Activated naive CD8-positive, alpha-beta T cell treated with anti-CD3 and anti-CD28 coated beads, Interleukin-2, amount 50 U/mL, for 16 hours (primary cell): ENCODE results near the gene EIF4B.
A peak's percentile ranks its signal among the peaks of the same experiment; 100 is the strongest.

ENCODE experiments used
- DNase-seq: peaks from one replicate; pipeline ENCODE4 v3.0.0-alpha.2; 2020; ENCODE audit warnings: low read depth, low spot score

The EIF4B gene

DNA sequence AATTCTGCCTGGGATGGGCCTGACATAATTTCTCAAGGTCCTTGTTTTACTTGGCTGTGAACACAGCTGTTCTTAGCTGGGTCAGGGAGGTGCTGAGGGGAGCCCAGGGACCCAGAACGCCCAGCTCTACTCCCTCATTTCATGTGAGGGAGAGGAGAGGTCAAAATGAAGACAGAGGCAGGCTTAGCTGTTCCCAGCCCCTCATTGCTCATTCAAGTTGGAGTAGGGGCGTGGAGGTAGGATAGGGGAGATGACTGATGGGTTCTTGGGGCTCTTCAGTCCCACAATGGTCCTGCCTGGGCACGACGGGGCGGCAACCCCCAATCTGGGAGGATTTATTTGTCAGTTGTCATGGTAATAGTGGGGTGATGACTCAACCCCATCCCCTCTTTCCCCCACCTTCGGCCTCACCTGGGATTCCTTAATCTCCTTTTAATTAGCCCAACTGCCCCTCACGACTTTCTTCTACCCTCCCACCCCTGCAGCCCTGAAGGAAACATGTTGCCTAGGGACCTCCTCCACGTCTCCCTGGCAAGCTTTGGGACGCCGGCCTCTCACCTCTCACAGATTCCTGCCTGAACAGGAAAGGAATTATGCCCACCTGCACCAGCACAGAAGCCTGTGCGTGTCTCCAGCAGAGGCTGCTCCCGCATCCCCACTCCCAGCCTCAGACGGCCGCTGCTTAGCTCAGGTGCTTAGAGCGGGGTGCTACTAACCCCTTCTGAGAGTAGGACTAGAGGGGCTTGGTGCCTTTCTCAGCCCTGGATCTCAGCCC is 62.7 kb downstream of the EIF4B start:
- DNase-seq = no peak

DNA sequence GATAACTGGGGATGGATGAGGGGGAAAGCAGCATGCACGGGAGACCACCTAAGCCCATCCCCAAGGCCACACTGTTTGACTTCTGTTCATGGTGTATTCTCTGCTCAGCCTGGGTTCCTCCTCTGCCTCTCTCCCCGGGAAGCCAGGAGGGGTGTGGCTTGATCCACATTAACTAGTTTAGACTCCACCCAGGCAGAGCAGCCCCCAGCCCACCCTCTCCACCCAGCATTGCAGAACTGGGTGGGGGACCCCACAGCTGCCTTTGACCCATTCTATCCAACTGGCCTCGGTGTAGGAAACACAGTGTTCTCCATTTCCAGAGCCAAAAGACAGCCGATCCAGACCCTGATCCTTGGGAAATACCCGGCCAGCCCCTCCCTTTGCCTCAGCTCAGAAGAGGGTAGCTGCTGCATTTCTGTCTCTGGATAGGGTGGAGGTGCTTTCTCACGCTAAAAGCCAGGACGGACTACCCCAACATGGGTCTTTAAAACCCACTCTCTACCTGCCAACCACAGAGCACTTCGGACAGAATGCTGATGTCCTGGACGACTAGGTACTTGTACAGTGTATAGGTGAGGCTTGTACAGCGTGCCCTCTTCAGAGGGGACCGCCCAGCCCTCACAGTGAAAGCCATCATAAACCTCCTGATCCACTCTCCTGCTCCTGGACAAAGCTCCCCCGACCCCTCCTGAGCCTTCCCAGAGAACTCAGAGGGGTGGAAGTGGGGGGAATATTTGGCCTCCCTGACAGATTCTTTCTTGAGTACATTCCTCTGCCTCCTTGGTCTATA is 63.6 kb downstream of the EIF4B start:
- no peak for DNase-seq

DNA sequence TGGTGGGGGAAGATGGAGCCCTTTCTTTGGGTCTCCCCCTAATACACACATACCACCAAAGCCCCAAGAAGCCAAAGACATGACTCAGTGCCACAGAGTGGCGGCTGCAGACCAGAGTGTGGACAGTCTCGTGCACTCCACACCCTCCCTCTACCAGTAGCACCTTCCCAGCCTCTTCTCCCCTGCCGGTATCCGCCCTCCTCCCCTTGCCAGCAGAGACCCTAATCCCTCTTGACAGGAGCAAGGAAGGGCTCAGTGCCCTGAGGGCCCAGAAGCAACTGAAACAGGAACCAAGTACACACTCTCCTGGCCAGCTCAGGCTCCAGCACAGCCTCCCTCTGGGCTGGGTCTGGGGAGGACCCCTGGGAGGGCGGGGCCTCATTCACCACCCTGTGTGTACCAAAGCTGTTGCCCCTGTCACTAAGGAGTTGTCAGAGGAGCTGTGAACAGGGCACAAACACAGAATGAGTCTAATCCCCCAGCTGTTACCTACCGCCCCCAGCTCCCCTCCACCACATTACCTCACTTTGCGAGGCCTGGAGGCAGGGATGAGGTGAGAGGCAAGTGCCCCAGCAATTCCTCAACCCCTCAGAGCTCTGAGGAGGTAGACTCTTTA is 64.7 kb downstream of the EIF4B start:
- DNase-seq = no peak

DNA sequence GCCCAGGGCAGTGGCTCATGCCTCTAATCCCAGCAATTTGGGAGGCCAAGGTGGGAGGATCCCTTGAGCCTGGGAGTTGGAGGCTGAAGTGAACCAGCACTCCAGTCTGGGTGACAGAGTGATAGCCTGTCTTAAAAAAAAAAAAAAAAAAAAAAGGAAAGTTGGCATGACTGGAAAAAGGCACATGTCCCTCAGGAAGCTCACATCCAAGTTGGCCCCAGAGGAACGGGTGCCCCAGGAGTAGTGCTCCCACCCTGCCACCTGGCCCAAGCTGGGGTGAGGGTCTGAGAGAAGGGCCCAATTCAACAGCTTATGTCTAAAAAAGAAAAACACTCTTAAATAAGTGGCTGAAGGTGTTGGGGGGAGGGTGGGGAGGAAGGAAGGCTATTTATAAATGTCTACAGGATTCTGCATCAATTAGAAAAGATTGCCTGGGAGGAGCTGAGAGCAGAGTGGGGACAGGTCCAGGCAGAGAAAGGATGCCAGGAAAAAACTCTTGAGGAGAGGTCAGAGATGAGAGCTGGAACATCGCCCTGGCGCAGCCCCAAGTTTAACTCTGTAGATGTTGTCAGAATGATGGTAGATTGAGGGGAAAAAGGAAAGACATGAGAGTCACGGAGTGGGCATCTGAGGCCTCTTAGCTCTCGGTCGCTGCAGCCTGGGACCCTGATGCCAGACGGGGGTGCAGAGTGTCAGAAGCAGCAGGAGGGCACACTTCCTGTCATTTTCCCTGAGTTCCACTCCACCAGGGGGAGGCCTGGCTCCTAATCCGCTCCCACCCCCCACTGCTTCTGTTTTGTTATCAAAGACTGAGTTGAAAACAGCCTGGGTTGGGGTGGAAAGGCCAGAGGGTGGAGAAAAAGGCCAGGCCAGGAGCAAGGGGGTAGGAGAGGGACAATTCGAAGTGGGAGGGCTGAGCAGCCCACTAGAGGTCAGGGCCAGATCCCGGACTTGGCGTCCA is 65.6 kb downstream of the EIF4B start:
- no peak for DNase-seq

- DNase-seq = no peak
Observed at GRCh38 chr12:53073881-53074280, 67.6 kb downstream of the EIF4B start.

- no peak for DNase-seq
Observed at GRCh38 chr12:53074283-53074998, 68.2 kb downstream of the EIF4B start.

DNA sequence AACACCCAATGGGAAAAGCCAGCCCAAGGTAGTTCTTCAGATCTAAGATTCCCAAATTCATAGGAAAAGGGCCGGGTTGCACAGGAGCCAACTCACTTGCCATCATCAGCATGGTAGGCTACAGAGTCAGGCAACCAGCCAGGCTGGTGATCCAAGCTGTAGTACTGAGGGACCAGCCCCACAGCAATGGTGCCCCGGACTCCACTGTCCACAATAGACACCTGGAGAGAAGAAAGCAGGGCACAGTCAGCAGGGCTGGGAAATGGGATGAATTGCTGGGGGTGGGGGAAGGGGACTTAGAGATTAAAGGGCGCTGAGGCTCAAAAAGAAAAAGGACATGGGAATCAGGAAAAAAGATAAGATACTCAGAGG is 68.7 kb downstream of the EIF4B start:
- DNase-seq = no peak

DNA sequence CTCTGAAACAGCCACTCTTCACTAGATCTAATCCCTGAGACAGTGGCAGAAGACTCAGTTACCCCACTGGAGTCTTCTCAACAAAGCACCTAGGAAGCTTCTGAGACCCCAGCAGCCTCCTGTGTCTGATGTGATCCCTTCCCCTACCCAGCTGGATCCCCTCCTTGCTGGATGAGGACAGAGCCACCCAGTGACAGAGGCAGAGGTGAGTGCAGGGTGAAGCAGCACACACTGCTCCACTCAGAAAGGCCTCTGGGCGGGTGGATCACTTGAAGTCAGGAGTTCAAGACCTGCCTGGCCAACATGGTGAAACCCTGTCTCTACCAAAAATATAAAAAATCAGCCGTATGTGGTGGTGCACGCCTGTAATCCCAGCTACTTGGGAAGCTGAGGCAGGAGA is 70.2 kb downstream of the EIF4B start:
- DNase-seq = no peak

- DNase-seq = no peak
Observed at GRCh38 chr12:53077030-53077429, 70.8 kb downstream of the EIF4B start.

DNA sequence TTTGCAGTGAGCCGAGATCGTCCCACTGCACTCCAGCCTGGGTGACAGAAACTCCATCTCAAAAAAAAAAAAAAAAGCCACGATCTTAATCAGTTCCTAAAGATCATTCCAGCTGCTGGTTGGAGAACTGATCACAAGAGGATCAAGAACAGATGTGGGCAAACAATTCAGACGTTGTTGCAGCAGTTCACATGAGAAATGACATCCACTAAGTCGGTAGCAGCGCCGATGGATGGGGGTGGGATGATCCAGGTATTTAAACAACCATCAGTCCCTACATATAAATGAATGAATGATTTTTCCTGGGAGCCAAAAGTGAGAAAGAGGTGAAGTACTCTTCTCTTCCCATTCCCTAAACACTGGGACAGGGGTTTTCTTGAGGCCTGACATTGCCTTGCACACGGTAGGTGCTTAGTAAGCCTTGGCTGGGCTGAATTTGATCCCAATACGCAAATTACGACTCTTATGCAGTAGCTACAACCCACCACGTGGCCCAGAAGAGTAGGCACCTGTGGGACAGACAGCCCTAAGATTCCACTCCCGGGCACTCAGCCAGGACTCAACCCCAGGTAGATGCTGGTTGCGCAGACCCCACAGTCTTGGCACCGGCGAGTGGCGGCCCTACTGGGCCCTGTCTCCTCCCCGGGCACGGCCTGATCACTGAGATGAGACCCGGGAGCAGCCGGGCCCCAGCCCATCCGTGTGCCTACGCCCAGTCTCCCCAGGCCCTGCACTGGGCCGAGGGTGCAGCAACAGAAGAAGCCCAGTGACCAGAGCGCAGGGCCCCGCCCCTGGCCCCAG is 72.4 kb downstream of the EIF4B start:
- DNase-seq = no peak

GRCh38 chr12:53079226-53080117 is 73.2 kb downstream of the EIF4B start, which contains the start of gene SPRYD3:
Gene SPRYD3 (minus strand): TSS chr12:53079390. CDS start chr12:53079333, 57 bp downstream.
- peak; percentile 89 for DNase-seq

DNA sequence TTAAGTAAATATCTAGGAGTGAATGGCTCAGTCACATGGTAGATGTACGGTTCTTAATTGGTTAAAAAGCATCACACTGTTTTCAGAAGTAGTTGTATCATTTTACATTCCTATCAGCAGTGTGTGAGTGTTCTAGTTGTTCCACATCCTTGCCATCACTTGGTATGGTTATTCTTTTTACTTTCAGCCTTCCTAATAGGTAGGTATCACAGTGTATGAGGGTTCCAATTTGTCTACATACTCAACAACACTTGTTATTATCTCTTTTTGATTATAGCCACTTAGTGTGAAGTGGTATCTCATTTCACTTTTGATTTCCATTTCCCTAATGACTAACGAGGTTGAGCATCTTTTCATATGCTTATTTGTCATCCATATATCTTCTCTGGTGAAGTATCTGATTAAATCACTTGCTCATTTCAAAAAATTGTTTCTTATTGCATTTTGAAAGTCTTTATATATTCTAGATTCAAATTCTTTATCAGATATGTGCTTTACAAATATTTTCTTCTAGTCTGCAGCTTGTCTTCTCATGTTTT is 76.5 kb downstream of the EIF4B start:
- no peak for DNase-seq

DNA sequence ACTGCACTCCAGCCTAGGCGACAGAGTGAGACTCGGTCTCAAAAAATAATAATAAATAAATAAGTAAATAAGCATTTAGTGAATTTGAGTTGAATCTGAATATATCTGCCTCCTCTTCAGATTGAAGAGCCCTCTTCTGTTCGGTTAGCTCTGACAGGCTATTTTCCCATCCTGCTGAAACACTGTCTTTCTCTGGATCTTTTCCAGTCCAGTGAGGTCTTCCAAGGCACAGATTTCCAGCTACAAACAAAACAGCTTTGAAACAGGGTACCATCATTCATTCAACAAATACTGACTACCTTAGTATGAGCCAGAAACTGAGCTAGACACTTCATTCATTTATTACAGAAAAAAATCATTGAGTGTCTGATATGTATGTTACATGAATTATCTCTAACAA is 80.1 kb downstream of the EIF4B start:
- DNase-seq = no peak

DNA sequence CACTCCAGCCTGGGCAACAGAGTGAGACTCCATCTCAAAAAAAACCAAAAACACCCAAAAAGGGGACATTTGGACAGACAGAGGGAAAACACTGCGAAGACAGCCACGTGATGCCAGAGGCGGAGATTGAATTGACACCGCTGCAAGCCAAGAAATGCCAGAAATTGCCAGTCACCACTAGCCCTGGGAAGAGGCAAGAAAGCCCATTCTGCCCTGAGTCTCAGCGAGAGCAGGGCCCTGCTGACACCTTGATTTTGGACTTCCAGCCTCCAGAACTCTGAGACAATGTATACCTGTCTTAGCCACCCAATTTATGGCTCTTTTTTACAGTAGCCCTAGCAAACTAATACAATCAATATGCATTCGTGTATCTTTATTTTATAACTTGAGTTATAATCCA is 83.8 kb downstream of the EIF4B start:
- no peak for DNase-seq

DNA sequence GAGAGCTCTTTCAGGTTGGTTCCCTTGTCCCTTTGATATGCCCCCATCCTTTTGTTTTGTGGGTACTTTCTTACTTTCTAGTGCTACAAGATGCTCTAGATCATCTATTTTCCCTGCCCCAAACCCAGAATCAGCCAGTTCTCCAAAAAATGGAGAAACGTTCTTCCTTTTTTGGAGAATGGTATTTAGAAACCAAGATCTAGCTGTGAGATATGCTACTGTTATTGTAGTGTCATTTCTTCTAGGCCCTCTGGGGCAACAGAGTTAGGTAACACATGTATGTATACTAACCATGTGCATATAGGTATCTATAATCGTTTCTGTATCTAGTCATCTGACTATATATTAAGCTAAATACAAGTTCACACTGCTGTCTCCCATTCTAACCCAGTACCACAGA is 84.3 kb downstream of the EIF4B start:
- DNase-seq = no peak

- no peak for DNase-seq
Observed at GRCh38 chr12:53091756-53092155, 85.5 kb downstream of the EIF4B start.
